Chondrocyte (in vitro differentiated cells): Measurements from ENCODE around the gene CASK. TPM values are rescaled to one million over a fixed set of nuclear protein-coding genes. Genes with fewer than 3 reads are reported as not detected.

ENCODE experiments used
- DNase-seq: peaks from one replicate; pipeline ENCODE4 v3.0.0; 2021; ENCODE audit warnings: mixed read lengths, low spot score
- H3K27ac Mint-ChIP-seq: one replicate; pipeline ENCODE4 v1.8.0; 2021; ENCODE audit warnings: mild to moderate bottlenecking, moderate library complexity, mixed read lengths; ENCODE audit not compliant: unreplicated experiment
- H3K27me3 Mint-ChIP-seq: 2 replicates; pipeline ENCODE4 v1.8.0; 2021; ENCODE audit warnings: low read depth, mixed read lengths
- H3K36me3 Mint-ChIP-seq: 2 replicates; pipeline ENCODE4 v1.8.0; 2021; ENCODE audit warnings: low read depth, mixed read lengths
- H3K4me1 Mint-ChIP-seq: 2 replicates; pipeline ENCODE4 v1.8.0; 2021; ENCODE audit warnings: low read depth, mild to moderate bottlenecking, mixed read lengths
- H3K4me3 Mint-ChIP-seq: one replicate; pipeline ENCODE4 v1.8.0; 2021; ENCODE audit warnings: mild to moderate bottlenecking, moderate library complexity, mixed read lengths; ENCODE audit not compliant: unreplicated experiment
- H3K9me3 Mint-ChIP-seq: 2 replicates; pipeline ENCODE4 v1.8.0; 2021; ENCODE audit warnings: low read depth, mixed read lengths
- CTCF ChIP-seq: fragments of 200-600 bp; sonication (generic); IDR thresholded peaks from 2 replicates; pipeline ENCODE4 v1.5.0; 2021; ENCODE audit warnings: antibody characterized with exemption, mild to moderate bottlenecking, moderate library complexity
- long read RNA-seq: library from polyadenylated mRNA; stranded (forward); transcript quantifications from one replicate; pipeline ENCODE4 v2.0.0, GENCODE V29; 2021
- total RNA-seq: library from RNA; stranded (reverse); gene quantifications from 3 replicates; pipeline ENCODE4 v1.2.1, GENCODE V29; 2021

CASK gene
- 39.5 to 44.9 TPM (median 40.8 TPM) in 3 replicates for total RNA-seq
- long read RNA-seq, full-length matches to known transcripts = 47 of 76 reads
- long read RNA-seq, partial matches to known transcripts = 2 of 76 reads
- long read RNA-seq, other reads (novel, unspliced or antisense) = 27 of 76 reads

GRCh38 chrX:41923211-41923977 is at the start of gene CASK:
Gene CASK, minus strand, starts transcription at chrX:41923554. Its CDS starts 566 bp downstream, at chrX:41922988.
- no peak for TF ChIP-seq CTCF
- Mint-ChIP-seq H3K27me3 (no peaks in the 10 kb centered on the region), H3K4me1 (peaks cover 9% of the 10 kb centered on the region), H3K27ac (peak within 1 kb of the TSS; percentile 90), H3K36me3 (no peaks in the 10 kb centered on the region), H3K4me3 (peak within 1 kb of the TSS; percentile 81), H3K9me3 (no peaks in the 10 kb centered on the region)
- peak; percentile 97 for DNase-seq

GRCh38 chrX:41971346-41971745 is 48.0 kb upstream of the CASK start:
- no peak for TF ChIP-seq CTCF
- H3K9me3 Mint-ChIP-seq = peaks cover 25% of the 10 kb centered on the region

GRCh38 chrX:41970419-41970818 is 47.1 kb upstream of the CASK start:
- Mint-ChIP-seq H3K4me1 (no peaks in the 10 kb centered on the region), H3K27me3 (no peaks in the 10 kb centered on the region), H3K9me3 (peaks cover 25% of the 10 kb centered on the region), H3K27ac (no peak overlapping the region), H3K36me3 (no peaks in the 10 kb centered on the region), H3K4me3 (no peak overlapping the region)
- no peak for TF ChIP-seq CTCF
- no peak for DNase-seq

More at GRCh38 chrX:41971346-41971745, 48.0 kb upstream of the CASK start:
- no peaks in the 10 kb centered on the region for H3K36me3 Mint-ChIP-seq
- H3K4me1 Mint-ChIP-seq = no peaks in the 10 kb centered on the region
- DNase-seq = no peak
- H3K4me3 Mint-ChIP-seq = no peak overlapping the region
- H3K27me3 Mint-ChIP-seq = no peaks in the 10 kb centered on the region
- H3K27ac Mint-ChIP-seq = no peak overlapping the region

GRCh38 chrX:41963348-41963747 is 40.0 kb upstream of the CASK start:
- no peak overlapping the region for H3K4me3 Mint-ChIP-seq
- DNase-seq = no peak

GRCh38 chrX:41960142-41960541 is 36.8 kb upstream of the CASK start:
- H3K27me3 Mint-ChIP-seq = peaks cover 2% of the 10 kb centered on the region
- no peak overlapping the region for H3K27ac Mint-ChIP-seq
- no peaks in the 10 kb centered on the region for H3K36me3 Mint-ChIP-seq
- peaks cover 6% of the 10 kb centered on the region for H3K9me3 Mint-ChIP-seq
- no peak for DNase-seq
- H3K4me1 Mint-ChIP-seq = no peaks in the 10 kb centered on the region
- H3K4me3 Mint-ChIP-seq = no peak overlapping the region
- no peak for TF ChIP-seq CTCF

More at GRCh38 chrX:41963348-41963747, 40.0 kb upstream of the CASK start:
- Mint-ChIP-seq H3K4me1 (no peaks in the 10 kb centered on the region), H3K27me3 (peaks cover 2% of the 10 kb centered on the region), H3K9me3 (peaks cover 3% of the 10 kb centered on the region), H3K36me3 (no peaks in the 10 kb centered on the region), H3K27ac (no peak overlapping the region)
- no peak for TF ChIP-seq CTCF
